D721Med (cell line): Measurements from ENCODE around the gene SCN11A.
"Not testable (repeated sequence)": the region's sequence is repeated elsewhere in the genome, so short reads cannot be mapped to it uniquely, and the experiment has no call there.

Source experiments
- DNase-seq: peaks from one replicate; pipeline ENCODE4 v3.0.0; 2011; ENCODE audit warnings: low spot score; ENCODE audit not compliant: insufficient read length
- FAIRE-seq: peaks from 2 replicates; lab custom pipeline; 2011; peaks lifted over from hg19 to GRCh38; lab: Jason Lieb, UNC
- CTCF ChIP-seq: IDR thresholded peaks from 2 replicates; pipeline ENCODE4 v1.5.1; 2012; ENCODE audit warnings: mild to moderate bottlenecking, control low read depth; ENCODE audit not compliant: insufficient read depth; ENCODE audit errors: missing control alignments

SCN11A gene

DNA sequence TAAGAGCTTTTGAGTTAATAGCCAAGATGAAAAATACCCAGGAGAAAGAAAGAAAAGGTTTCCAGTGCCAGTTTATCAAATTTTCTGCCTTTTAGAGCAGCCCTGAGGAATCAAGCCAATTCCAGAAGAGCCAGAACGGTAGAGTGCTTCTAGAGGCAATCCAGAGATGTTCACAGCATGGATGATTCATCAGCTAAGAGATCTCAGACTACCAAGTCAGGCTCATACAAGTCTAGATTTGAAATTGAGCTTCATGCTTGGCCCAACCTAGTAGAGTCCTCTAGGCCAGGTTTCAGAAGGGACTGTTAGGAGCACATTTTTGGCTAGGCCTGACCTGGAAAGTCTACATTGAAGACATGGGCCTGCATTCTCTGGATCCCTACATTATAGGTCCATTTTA lies 15.5 kb upstream of the SCN11A start:
- no peak for FAIRE-seq
- no peak for TF ChIP-seq CTCF
- no peak for DNase-seq

- TF ChIP-seq CTCF, result peak; percentile 8
- FAIRE-seq, result no peak
- DNase-seq, result no peak
Measured at GRCh38 chr3:39065197-39065596, 13.5 kb upstream of the SCN11A start.

DNA sequence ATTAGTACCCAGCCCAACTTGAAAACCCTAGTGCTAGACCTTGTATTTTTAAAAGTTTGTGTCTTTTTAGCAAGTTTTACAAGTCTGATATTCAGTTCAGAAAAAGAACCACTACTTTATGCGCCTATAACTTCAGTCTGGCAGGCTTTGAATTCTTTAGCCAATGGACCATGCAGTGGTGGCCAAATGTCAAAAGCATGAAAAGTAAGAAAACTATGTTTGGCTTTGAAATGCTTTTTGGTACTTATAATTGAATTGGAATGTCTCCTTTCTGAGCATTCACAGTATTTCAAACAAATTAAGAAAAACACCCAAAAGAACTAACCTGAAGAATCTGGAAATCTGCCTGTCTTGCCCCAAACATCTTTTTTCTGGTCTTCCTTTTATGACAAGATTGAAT lies 12.9 kb upstream of the SCN11A start:
- FAIRE-seq (no peak), DNase-seq (no peak)
- TF ChIP-seq CTCF, result no peak

DNA sequence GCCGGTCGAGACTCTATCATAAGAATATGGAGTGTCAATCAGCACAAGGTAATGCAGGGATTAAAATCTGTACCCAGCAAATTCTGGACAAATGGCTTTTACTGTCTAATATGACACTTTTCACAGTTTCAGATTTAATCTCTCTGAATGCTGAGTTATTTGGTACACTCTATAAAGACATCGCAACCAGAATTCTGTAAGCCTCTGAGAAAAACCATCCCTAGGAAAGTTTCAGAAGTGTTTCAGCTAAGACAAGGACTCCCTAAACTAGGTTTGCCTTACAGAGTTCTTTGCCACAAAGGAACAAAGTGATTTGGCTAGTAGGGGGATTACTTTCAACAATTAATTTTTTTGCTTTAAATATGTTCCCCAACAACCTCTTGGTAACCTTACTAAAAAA lies 11.4 kb upstream of the SCN11A start:
- FAIRE-seq (no peak), DNase-seq (no peak)
- no peak for TF ChIP-seq CTCF

DNA sequence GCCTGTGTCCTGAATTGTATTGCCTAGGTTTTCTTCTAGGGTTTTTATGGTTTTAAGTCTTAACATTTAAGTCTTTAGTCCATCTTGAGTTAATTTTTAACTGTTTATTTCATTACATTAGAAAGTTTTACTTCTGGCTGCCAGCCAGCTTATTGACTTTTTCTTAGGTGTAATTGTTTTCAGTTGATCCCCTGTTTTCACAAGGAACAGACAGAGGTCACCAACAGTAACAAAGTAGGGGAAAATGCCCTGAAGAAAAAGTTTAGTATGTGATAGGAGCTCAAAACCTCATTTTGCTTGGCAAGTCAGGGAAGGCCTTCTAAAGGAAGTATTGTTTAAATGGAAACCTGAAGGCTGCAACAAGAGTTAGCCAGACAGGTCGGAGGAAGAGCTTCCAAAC lies 10.4 kb upstream of the SCN11A start:
- TF ChIP-seq CTCF, result no peak
- DNase-seq (no peak), FAIRE-seq (no peak)

DNA sequence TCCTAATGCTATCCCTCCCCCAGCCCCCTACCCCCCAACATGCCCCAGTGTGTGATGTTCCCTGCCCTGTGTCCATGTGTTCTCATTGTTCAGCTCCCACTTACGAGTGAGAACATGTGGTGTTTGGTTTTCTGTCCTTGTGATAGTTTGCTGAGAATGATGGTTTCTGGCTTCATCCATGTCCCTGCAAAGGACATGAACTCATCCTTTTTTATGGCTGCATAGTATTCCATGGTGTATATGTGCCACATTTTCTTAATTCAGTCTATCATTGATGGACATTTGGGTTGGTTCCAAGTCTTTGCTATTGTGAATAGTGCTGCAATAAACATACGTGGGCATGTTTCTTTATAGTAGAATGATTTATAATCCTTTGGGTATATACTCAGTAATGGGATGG lies 9.5 kb upstream of the SCN11A start:
- FAIRE-seq, DNase-seq: not testable (repeated sequence)

GRCh38 chr3:39056151-39056550 lies 4.4 kb upstream of the SCN11A start:
- no peak for TF ChIP-seq CTCF
- FAIRE-seq, result no peak
- DNase-seq, result no peak

- no peak for TF ChIP-seq CTCF
- FAIRE-seq (no peak), DNase-seq (no peak)
Measured at GRCh38 chr3:39053696-39054095, 2.0 kb upstream of the SCN11A start.
